GM23338 (cell line): ENCODE results near the gene GPR78. TPM values are rescaled to one million over a fixed set of nuclear protein-coding genes. Genes with fewer than 3 reads are reported as not detected.

Experiments used
- ATAC-seq: fragments of 200-7000 bp; cut with Tn5 transposase; 3 replicates; pipeline ENCODE4 v1.9.1; 2020
- DNase-seq: peaks from one replicate; pipeline ENCODE4 v3.0.0-alpha.2; 2015; ENCODE audit warnings: low spot score
- H2AFZ ChIP-seq: fragments of 200-600 bp; sonication (generic); 2 replicates; pipeline ENCODE4 v1.8.0; 2016; ENCODE audit warnings: antibody characterized with exemption, mild to moderate bottlenecking, moderate library complexity
- H3F3A ChIP-seq: fragments of 200-600 bp; sonication (generic); replicated peaks from 2 replicates; pipeline ENCODE4 v1.8.0; 2017; ENCODE audit warnings: antibody characterized with exemption, mixed run types, low read depth
- H3K27ac ChIP-seq: fragments of 200-600 bp; sonication (generic); 2 replicates; pipeline ENCODE4 v1.6.1; 2016; ENCODE audit warnings: low read depth
- H3K27me3 ChIP-seq: fragments of 200-600 bp; sonication (generic); 2 replicates; pipeline ENCODE4 v1.8.0; 2016; ENCODE audit warnings: mild to moderate bottlenecking, mixed run types, moderate library complexity; ENCODE audit not compliant: insufficient read depth
- H3K36me3 ChIP-seq: fragments of 200-600 bp; sonication (generic); 2 replicates; pipeline ENCODE4 v1.8.0; 2016; ENCODE audit warnings: mild to moderate bottlenecking; ENCODE audit not compliant: insufficient read depth
- H3K4me1 ChIP-seq: fragments of 200-600 bp; sonication (generic); 2 replicates; pipeline ENCODE4 v1.8.0; 2016; ENCODE audit warnings: mild to moderate bottlenecking, moderate library complexity; ENCODE audit not compliant: insufficient read depth
- H3K4me2 ChIP-seq: fragments of 200-600 bp; sonication (generic); 2 replicates; pipeline ENCODE4 v1.7.1; 2017; ENCODE audit warnings: mixed run types
- H3K4me3 ChIP-seq: fragments of 200-600 bp; sonication (generic); 2 replicates; pipeline ENCODE4 v1.6.1; 2016; ENCODE audit warnings: mixed run types
- H3K79me2 ChIP-seq: fragments of 200-600 bp; sonication (generic); replicated peaks from 2 replicates; pipeline ENCODE4 v1.8.0; 2017; ENCODE audit warnings: mild to moderate bottlenecking; ENCODE audit not compliant: insufficient read depth
- H3K9me2 ChIP-seq: fragments of 200-600 bp; sonication (generic); 2 replicates; pipeline ENCODE4 v1.8.0; 2017; ENCODE audit not compliant: insufficient read depth
- H4K20me1 ChIP-seq: fragments of 200-600 bp; sonication (generic); replicated peaks from 2 replicates; pipeline ENCODE4 v1.8.0; 2017; ENCODE audit warnings: mild to moderate bottlenecking; ENCODE audit not compliant: insufficient read depth
- H3K27ac Mint-ChIP-seq: 2 replicates; pipeline ENCODE4 v1.8.0; 2020; ENCODE audit warnings: inconsistent platforms, mild to moderate bottlenecking, moderate library complexity, mixed read lengths
- H3K27me3 Mint-ChIP-seq: 3 replicates; pipeline ENCODE4 v1.8.0; 2022; ENCODE audit warnings: low read depth, mild to moderate bottlenecking, moderate library complexity, mixed read lengths, inconsistent platforms; ENCODE audit not compliant: insufficient read depth, poor library complexity
- H3K36me3 Mint-ChIP-seq: 3 replicates; pipeline ENCODE4 v1.8.0; 2021; ENCODE audit warnings: low read depth, mild to moderate bottlenecking, inconsistent platforms, moderate library complexity, mixed read lengths
- H3K4me1 Mint-ChIP-seq: 3 replicates; pipeline ENCODE4 v1.8.0; 2020; ENCODE audit warnings: mild to moderate bottlenecking, inconsistent platforms, mixed read lengths
- H3K4me3 Mint-ChIP-seq: 3 replicates; pipeline ENCODE4 v1.8.0; 2021; ENCODE audit warnings: moderate library complexity, mild to moderate bottlenecking, inconsistent platforms, mixed read lengths
- H3K9me3 Mint-ChIP-seq: 3 replicates; pipeline ENCODE4 v1.8.0; 2020; ENCODE audit warnings: moderate library complexity, mild to moderate bottlenecking, inconsistent platforms, mixed read lengths
- CREB1 ChIP-seq: fragments of 250-450 bp; sonication (Bioruptor Pico); IDR thresholded peaks from 2 replicates; pipeline ENCODE4 v1.5.0; 2020; ENCODE audit warnings: low read depth, mild to moderate bottlenecking, moderate library complexity
- CTCF ChIP-seq, 2 experiments: fragments of 200-600 bp in 1 of 2; sonication (generic) in 1 of 2; conservative IDR thresholded peaks; 2 replicates each; pipeline versions ENCODE4 v1.5.1 to v1.6.1; 2016 to 2017; ENCODE audit warnings: antibody characterized with exemption in 2 of 2, low read depth in 2 of 2, mild to moderate bottlenecking in 2 of 2, moderate library complexity in 1 of 2
- ETS1 ChIP-seq: IDR thresholded peaks from 2 replicates; pipeline ENCODE4 v1.6.1; 2016; ENCODE audit warnings: antibody characterized with exemption
- EZH2phosphoT487 ChIP-seq: fragments of 200-600 bp; sonication (generic); IDR thresholded peaks from one replicate; pipeline ENCODE4 v1.8.1; 2018; ENCODE audit warnings: antibody characterized with exemption; ENCODE audit not compliant: unreplicated experiment
- JUNB ChIP-seq: IDR thresholded peaks from one replicate; pipeline ENCODE4 v1.6.1; 2016; ENCODE audit warnings: antibody characterized with exemption; ENCODE audit not compliant: unreplicated experiment
- POLR2AphosphoS5 ChIP-seq: IDR thresholded peaks from 2 replicates; pipeline ENCODE4 v1.6.1; 2016; ENCODE audit warnings: antibody characterized with exemption, low read depth
- STAT1 ChIP-seq: IDR thresholded peaks from one replicate; pipeline ENCODE4 v1.6.1; 2016; ENCODE audit warnings: antibody characterized with exemption; ENCODE audit not compliant: unreplicated experiment
- ZNF114 ChIP-seq: fragments of 250-450 bp; sonication (Bioruptor Pico); IDR thresholded peaks from 2 replicates; pipeline ENCODE4 v1.5.0; 2020; ENCODE audit warnings: mild to moderate bottlenecking, moderate library complexity
- ZNF331 ChIP-seq: fragments of 250-450 bp; sonication (Bioruptor Pico); IDR thresholded peaks from 2 replicates; pipeline ENCODE4 v1.5.0; 2020; ENCODE audit warnings: low read depth, mild to moderate bottlenecking, moderate library complexity
- ZNF462 ChIP-seq: fragments of 250-450 bp; sonication (Bioruptor Pico); IDR thresholded peaks from 2 replicates; pipeline ENCODE4 v1.5.0; 2020; ENCODE audit warnings: mild to moderate bottlenecking, moderate library complexity
- polyA plus RNA-seq: library from polyadenylated mRNA; unstranded; fragments of >200 nt; fragmentation: Nextera tagmentation; extraction: Ambion mirVana; gene quantifications from 2 replicates; pipeline ENCODE4 v1.2.1, GENCODE V29; 2016
- total RNA-seq: library from RNA; depleted of rRNA; stranded (reverse); fragments of >200 nt; shearing (Covaris generic); gene quantifications from 2 replicates; pipeline ENCODE4 v1.2.3, GENCODE V29; 2014

Gene GPR78
- total and polyA plus RNA-seq, 2 experiments from 2014 or later, result 0.82 to 2.7 TPM

- TF ChIP-seq JUNB, result no peak
- no peak for TF ChIP-seq POLR2AphosphoS5
- no peak for TF ChIP-seq STAT1
- no peak for TF ChIP-seq CREB1 (CRISPR knock-in tag)
- no peak for TF ChIP-seq ETS1
- TF ChIP-seq ZNF331 (CRISPR knock-in tag), result no peak
- TF ChIP-seq CTCF (conservative IDR thresholded peaks at IDR 0.05; ENCODE audit: low read depth in 2 of 2), result no peak
- no peak for TF ChIP-seq EZH2phosphoT487
- Histone ChIP-seq H4K20me1 (no peaks in the 10 kb centered on the region), H3K36me3 (no peaks in the 10 kb centered on the region), H3K9me2 (no peaks in the 10 kb centered on the region), H3K27me3 (no peaks in the 10 kb centered on the region), H3K4me2 (no peak overlapping the region), H3K4me3 (no peak overlapping the region), H3K27ac (no peak overlapping the region), H3K79me2 (no peaks in the 10 kb centered on the region), H3K4me1 (peaks cover 10% of the 10 kb centered on the region), H3F3A (no peaks in the 10 kb centered on the region), H2AFZ (no peak overlapping the region)
- DNase-seq, result no peak
- Mint-ChIP-seq H3K4me1 (peaks cover 39% of the 10 kb centered on the region), H3K4me3 (no peak overlapping the region), H3K9me3 (no peaks in the 10 kb centered on the region), H3K27ac (no peak overlapping the region), H3K36me3 (no peaks in the 10 kb centered on the region; the same call in 2 of the 3 replicates), H3K27me3 (peaks cover 23% of the 10 kb centered on the region)
- no peak for ATAC-seq
Measured at GRCh38 chr4:8587469-8588195, 7.4 kb downstream of the GPR78 start.

GRCh38 chr4:8588196-8588470, 7.9 kb downstream of the GPR78 start:
- Mint-ChIP-seq H3K27ac (no peak overlapping the region), H3K36me3 (no peaks in the 10 kb centered on the region; the same call in 2 of the 3 replicates), H3K4me1 (peaks cover 39% of the 10 kb centered on the region), H3K4me3 (no peak overlapping the region), H3K9me3 (no peaks in the 10 kb centered on the region), H3K27me3 (peaks cover 18% of the 10 kb centered on the region)
- Histone ChIP-seq H3K27ac (no peak overlapping the region), H3K27me3 (no peaks in the 10 kb centered on the region), H2AFZ (no peak overlapping the region), H4K20me1 (no peaks in the 10 kb centered on the region), H3F3A (no peaks in the 10 kb centered on the region), H3K79me2 (0 out of 2 replicates have a peak, but pooled peaks cover 2% of the 10 kb centered on the region), H3K4me2 (no peak overlapping the region), H3K4me1 (peaks cover 10% of the 10 kb centered on the region), H3K36me3 (no peaks in the 10 kb centered on the region), H3K4me3 (no peak overlapping the region), H3K9me2 (no peaks in the 10 kb centered on the region)
- ATAC-seq (no peak), DNase-seq (no peak)
- TF ChIP-seq ZNF114 (CRISPR knock-in tag), result no peak
- TF ChIP-seq ZNF462 (CRISPR knock-in tag), result no peak
- TF ChIP-seq POLR2AphosphoS5, result no peak
